RPMI7951 (cell line): ENCODE measurements around the gene SF3B6. TPM values are rescaled to one million over a fixed set of nuclear protein-coding genes. Genes with fewer than 3 reads are reported as not detected.
A peak's percentile ranks its signal among the peaks of the same experiment; 100 is the strongest.
"Not testable (repeated sequence)": the region's sequence is repeated elsewhere in the genome, so short reads cannot be mapped to it uniquely, and the experiment has no call there.

Source experiments
- DNase-seq: peaks from one replicate; pipeline ENCODE4 v3.0.0-alpha.2; 2012; ENCODE audit warnings: low read depth
- total RNA-seq: library from RNA; depleted of rRNA; stranded (reverse); fragments of >200 nt; shearing (Covaris generic); gene quantifications from 2 replicates; pipeline ENCODE4 v1.2.3, GENCODE V29; 2014

Gene SF3B6
- total RNA-seq, 1 experiment from 2014 or later: 501 TPM

DNA sequence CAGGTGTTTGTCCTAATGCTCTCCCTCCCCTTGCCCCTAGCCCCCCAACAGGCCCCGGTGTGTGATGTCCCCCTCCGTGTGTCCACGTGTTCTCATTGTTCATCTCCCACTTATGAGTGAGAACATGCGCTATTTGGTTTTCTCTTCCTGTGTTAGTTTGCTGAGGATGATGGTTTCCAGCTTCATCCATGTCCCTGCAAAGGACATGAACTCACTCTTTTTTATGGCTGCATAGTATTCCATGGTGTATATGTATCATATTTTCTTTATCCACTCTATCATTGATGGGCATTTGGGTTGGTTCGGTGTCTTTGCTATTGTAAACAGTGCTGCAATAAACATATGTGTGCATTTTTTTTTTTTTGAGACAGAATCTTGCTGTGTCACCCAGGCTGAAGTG is 17.1 kb upstream of the SF3B6 start:
- not testable (repeated sequence) for DNase-seq

DNA sequence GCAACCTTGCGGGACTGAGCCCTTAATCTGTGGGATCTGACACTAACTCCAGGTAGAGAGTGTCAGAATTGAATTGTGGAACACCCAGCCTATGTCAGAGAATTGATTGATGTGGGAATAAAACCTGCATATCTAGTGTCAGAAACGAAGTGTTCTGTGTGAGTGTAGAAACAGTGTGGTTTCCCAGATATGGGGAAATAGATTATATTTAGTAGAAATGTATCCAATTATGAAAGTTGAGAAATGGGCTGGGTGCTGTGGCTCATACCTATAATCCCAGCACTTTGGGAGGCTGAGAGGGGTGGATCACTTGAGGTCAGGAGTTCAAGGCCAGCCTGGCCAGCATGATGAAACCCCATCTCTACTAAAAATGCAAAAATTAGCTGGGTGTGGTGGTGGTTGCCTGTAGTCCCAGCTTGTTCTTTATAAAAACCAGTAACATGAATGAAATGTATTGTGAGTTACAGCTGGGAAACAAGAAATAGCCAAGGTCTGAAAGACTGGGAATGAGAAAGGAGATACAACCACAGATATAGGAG is 12.8 kb upstream of the SF3B6 start:
- no peak for DNase-seq

DNA sequence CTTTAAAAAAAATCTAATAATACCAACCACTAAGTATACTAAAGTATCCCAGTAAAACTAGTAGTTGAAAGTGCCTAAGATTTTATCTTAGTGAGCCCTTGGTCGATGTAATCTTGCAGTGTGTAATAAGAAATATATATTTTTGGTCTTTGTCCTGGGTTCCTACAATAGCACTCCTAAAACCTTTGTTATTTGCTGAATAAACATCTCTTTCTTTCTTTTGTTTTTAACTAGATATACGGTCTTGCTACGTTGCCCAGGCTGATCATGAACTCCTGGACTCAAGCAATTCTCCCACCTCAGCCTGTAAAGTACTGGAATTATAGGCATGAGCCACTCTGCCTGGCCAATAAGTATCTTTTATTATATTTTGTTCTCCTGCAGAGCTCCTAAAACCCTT is 10.9 kb upstream of the SF3B6 start:
- DNase-seq: no peak

DNA sequence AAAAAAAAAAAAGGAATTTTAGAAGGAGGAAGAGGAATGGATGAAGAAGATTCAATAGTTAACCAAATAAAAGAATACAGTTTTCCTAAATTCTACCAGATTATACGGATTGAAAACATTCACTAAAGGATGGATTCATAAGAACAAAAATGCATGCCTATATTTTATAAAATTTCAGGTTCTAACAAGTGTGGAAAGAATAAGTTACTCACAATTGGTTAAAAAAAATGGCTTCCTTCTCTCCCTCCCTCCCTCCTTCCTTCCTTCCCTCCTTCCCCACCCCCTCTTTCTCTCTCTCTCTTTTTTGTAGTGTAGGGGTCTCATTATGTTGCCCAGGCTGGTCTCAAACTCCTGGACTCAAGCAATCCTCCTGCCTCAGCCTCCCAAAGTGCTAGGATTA is 10.1 kb upstream of the SF3B6 start:
- no peak for DNase-seq

DNA sequence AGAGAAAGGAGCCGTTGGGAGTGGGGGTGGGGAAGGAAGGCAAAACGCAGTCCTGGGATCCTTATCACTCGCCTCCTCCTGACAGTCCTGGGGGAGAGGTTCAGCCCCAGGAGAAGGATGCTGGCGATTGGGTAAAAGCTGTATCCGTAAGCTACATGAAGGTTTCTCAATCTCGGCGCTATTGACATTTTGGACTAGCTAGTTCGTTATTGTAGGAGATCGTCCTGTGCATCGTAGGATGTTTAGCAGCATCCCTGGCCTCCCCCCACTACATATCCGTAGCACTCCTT is 9.0 kb upstream of the SF3B6 start:
- no peak for DNase-seq

DNA sequence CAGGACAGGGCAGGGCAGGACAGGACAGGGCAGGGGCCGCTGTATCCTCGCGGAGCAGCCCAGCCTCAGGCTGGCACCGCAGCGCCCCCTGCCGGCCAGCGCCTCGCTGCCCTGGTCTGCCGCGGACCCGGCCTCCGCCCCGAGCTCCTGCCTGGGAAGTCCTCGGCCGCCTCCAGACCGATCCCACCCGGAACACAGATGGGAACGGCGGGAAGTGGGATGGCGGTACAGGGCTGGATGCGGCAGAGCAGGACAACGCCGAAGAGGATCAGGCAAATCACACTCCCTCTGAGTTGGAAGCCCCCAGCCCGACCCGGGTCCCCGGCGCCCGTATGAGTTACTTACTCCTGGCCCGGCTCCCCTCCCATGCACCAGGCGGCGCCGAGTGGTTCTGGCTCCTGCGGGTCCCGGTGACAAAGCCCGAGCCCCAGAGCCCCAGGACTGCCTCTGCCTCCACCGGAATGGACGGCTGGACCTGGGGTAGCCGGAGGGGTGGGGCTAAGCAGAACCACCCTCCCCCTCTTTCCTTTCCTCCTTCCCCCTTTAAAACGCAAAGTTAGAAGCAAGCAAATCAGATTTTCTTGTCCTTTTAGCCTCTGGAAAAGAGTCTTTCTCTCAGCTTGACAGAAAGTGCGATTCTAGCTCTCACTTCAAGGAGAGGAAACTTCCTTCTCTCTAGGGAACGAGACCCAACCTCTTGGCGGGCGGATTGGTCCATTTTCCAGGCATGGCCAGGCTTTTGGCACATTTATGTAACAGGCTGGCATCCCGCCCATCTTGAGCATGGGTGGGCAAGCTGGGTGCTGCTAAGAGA is 8.5 kb upstream of the SF3B6 start, which contains the start of gene TP53I3:
Gene TP53I3, minus strand, starts transcription at position 449 of the 814 bp plus-strand sequence. CDS start 508 bp downstream, outside the sequence.
- DNase-seq: peak; percentile 90

DNA sequence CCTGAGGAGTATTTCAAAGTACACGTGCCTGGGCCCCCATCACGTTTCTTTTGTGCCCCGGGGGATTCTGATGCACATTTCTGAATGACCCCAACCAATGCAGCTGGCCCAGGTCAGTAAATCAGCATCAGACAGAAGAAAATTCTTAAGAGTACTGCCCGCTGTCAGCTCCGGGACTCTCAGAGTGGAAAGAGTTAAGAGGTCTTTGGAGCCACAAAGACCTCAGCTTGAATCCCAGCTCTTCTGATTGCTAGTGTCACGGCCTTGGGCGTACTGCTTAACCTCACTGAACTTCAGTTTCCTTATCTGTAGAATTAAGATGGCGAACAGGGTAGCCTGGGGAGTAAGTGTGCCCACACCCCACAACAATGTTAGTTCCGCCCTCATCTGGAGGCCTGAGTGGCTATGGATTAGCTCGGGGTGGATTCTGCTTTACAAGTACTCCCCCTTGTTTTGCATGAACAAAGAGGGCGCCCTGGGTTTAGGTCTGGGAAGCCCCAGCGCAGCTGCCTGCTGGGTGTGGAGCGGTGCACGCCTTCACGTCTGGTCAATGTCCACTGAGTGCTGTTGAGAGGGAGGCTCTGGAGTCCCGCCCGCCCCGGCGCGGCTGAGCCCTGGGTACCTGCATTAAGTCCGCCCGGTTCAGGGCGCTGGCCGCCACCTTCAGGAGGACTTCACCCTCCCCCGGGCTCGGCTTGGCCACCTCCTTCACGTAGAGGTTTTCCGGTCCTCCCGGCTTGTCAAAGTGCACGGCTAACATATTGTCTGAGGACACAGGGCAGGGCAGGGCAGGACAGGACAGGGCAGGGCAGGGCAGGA is 7.7 kb upstream of the SF3B6 start:
- peak; percentile 89 for DNase-seq

DNA sequence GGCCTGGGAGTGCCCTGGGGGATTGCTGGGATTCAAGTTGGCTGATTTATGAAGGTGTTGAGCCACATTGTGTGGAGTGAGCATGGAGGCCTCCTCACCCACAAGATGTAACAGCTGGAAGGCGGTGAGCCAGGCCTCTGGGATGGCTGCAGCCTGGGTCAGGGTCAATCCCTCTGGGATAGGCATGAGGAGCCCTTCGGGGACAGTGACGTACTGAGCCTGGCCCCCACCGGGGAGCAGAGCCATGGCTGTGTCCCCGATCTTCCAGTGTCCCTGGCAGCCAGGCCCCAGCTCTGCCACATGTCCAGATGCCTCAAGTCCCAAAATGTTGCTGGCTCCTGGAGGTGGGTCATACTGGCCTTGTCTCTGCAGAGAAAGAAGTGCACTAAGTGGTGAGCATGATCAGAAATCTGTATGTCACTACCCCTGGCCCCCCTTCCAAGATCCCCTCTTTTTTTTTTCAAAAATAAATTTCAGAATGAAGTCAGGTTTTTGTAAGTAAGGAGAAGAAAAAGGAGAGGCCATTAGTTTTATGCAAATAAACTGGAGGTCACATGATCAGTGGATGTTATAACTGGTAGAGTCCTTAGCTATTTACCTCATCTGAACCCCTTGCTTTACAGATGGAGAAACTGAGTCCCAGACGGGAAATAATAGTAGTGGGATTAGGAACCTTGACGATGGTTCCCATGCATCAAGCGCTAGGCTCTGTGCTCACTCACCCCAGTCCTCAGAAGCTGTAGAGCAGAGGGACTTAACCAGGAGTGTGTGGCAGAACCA is 6.9 kb upstream of the SF3B6 start:
- no peak for DNase-seq

DNA sequence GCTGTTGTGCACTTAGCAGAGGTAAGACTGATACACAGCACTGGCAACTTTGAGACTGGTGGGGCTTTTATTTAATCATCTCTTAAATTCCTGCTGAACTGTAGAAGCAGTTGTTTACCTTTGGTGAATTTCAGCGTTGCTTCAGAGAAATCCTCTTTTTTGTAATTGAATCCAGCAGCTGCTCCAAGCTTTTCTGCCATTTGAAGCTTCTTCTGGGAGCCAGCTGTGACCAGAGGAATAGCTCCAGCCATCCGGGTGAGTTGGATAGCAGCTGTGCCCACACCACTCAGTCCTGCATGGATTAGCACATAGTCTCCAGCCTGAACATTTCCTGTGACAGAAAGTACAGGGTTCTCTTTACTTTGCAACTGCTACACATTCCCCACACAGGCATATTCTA is 4.6 kb upstream of the SF3B6 start:
- no peak for DNase-seq

DNA sequence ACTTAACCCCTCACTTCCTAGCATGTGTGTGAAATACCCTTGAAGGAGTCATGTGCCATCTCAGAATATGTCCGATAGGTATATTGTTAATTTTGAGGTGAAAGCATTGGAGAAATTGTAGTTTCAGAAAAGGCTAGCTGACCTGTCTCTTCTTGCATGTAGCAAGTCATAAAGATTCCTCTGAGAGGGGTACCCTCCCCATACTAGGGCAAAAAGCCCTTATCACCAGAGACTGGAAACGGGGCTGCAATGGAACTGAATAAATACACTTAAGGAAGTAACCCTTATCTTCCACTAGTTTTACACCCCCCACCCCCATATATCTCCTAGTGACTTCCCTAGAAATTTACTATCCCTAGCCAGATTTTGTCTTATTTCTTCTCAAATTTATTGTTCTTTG is 1.8 kb upstream of the SF3B6 start:
- no peak for DNase-seq

DNA sequence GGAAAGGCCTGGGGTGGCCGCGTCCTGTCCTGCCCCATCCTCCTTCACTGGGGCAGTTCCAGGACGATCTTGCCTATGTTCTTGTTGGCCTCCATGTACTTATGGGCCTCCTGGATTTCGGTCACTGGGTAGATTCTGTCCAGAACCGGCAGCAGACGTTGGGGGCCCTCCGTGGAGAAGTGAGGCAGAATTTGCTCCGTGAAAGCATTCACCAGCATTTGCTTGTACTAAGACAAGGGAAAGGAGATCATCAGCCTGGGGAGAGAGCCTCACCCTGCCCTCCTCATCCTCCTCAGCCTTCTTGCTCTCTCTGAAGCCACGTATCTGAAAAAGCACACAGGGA is 1.4 kb upstream of the SF3B6 start:
- no peak for DNase-seq

DNA sequence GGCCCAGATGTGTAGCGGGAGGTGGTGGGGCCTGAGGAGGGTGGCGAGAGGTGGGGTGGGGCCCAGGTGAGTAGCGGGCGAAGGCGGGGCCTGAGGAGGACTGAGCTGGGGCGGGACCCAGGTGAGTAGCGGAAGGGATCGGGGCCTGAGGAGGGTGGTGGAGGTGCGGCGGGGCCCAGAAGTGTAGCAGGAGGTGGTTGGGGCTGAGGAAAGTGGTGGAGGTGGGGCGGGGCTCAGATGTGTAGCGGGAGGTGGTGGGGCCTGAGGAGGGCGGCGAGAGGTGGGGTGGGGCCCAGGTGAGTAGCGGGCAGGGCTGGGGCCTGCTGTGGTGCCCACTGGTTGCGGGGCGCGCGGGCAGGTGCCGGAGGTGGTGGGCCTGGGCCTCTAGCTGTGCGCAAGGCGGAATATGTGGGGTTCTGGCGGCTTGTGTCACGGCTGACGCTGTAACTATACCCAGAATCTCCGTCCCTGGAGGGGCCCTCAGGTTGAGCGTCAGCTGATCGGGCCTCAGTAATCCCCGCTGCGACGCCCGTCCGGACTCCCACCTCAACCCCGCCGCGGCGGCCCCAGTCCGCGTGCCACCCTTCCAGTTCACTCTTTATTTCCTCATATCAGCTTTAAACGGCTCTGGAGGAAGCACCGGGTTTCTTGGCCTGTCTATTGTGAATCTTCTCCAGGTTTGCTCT is 866 bp upstream of the SF3B6 start:
- peak; percentile 15 for DNase-seq

DNA sequence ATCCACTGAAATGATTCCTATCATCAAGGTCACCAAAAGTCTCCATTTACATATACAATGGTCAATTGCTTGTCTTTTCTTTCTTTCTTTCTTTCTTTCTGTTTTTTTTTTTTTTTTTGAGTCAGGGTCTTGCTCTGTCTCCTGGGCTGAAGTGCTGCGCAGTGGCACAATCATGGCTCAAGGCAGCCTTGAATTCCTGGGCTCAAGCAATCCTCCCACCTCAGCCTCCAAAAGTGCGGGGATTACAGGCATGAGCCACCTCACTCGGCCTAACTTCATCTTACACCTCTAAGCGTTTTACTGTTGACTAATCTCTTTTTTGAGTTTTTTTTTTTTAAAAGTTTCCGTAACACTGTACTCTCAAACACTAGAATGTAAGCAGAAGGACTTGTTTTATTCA is 867 bp downstream of the SF3B6 start:
- DNase-seq: no peak

DNA sequence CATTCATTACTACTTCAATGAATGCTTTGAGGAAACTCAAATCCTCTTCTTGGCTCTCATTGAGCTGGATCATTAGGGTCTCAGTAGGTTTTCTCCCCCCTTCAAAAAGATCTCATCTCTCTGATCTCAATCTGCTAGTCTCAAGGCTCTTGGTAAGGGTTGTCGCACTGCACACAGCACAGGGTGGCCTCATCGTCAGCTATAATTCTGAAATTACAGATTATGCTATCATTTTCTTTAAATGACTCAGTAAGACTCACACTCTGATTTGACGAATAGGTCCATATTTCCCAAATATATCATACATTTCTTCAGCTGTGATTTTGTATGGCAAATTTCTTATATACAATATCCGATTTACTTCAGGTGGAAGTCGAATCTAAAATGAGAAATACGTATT is 2.3 kb downstream of the SF3B6 start:
- DNase-seq: no peak

DNA sequence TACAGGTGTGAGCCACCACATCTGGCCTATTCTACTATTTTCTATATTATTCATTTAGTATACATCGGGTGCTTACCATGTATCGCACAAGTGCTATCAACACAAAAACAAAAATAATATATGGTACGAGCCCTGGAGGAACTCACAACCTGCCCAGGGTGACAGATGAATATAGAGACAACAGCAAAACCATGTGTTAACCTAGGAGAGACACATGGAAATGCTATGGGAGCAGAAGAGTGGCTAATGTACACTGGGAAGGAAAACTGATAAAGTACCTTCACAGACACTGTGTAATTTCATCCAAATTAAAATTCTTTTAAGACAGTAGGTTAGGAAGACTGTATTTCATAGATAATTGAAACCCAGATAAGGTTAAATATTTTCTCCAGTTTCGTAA is 3.9 kb downstream of the SF3B6 start:
- DNase-seq: no peak

DNA sequence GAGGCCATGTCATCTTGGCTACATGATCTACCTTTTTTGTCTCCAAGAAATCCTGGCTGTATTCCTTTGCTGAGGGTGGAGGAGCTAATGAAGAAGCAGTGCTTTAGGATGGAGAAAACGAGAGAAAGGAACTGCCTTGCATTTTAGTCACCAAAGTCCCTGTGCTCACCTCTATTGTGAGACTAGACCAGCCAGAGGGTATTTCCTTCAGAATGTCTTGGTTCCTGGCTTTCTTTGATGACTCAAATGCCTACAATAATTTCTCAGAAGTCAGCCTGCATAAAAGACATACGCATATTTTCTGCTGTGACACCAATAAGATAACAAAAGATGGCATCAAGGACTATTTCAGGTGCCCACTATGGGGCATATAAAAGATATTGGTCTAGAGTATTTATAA is 10.8 kb downstream of the SF3B6 start:
- DNase-seq: no peak

DNA sequence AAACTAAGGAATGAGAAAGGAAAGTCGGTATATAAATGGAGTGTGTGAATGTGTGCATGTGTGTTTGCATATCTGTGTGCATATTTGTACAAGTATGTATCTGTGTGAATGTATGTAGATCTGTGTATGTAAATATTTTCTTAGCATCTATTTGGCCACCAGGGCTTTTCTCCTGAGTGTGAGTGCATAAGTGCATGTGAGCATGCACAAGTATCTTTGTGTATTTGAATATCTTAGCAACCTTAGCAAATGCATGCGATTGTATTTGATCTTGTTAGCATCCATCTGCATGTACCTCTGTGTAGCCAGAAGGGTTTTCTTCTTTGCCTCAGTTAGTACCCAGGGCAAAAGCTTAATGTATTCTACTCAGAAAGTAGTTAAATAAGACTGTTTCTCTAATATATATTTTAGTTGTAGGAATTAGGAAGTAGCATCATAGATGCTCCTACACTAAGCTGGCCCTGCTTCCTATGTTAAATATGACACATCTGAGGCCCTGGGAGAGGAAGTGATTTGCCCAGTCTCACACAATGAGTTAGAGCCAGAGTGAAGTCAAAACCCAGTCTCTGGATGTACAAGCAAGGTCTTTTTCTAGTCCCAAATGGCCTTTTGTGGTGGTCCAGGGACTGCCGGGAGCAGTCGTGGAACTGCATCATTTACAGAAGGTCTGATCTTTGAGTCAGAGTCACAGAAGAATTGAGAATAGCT is 17.4 kb downstream of the SF3B6 start:
- DNase-seq: no peak

DNA sequence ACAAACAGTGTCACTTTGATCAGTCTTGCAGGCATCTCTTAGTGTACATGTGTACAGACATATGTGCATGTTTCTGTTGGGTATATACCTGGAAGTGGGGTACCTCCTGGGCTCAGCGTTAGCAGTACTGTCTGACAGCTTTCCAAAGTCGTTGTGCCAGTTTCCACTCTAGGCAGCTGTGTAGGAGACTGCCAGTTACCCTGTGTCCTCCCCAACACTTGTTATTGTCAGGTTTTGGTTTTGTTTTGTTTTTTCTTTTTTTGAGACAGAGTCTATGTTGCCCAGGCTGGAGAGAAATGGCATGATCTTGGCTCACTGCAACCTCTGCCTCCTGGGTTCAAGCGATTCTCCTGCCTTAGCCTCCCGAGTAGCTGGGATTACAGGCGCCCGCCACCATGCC is 20.4 kb downstream of the SF3B6 start:
- no peak for DNase-seq

DNA sequence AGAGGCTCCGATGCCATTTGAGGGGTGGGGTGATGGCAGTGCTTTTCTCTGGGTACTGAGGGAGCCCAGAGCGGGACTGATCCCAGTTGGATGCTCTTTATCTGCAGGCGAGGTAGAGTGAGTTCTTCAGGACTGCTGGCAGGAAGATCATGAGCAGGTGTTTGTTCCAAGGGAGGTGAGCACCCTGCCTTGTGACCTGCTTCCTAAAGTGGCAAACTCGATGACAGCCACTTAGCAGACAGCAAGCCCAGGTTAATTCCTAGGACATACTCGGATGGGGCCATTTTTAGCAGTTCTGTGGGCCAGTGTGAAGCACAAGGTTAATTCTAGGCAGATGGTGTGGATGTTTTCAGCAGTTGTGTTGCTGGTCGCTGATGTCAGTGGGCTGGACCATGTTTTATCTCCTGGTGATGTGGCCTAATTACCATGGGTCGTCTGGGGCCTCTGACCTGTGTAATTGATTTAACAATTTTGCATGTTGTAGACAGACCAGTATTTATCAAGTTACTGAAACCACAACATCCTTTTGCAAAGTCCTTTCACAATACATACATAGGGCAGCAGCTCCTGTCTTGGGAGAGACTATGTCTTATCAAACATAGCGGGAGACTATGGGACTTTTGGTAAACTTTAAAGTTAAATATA is 21.6 kb downstream of the SF3B6 start:
- no peak for DNase-seq

DNA sequence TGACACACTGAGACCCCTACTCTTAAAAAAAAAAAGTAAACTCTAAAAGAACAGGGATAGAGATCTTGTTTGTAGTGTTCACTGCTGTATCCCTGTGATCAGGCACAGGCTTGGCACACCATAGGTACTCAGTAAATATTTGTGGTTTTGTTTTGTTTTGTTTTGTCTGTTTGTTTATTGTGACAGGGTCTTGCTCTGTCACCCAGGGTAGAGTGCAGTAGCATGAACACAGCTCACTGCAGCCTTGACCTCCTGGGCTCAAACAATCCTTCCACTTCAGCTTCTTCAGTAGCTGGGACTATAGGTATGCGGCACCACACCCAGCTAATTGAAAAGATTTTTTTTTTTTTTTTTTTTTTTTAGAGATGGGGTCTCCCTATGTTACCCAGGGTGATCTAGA is 23.2 kb downstream of the SF3B6 start:
- DNase-seq: no peak

DNA sequence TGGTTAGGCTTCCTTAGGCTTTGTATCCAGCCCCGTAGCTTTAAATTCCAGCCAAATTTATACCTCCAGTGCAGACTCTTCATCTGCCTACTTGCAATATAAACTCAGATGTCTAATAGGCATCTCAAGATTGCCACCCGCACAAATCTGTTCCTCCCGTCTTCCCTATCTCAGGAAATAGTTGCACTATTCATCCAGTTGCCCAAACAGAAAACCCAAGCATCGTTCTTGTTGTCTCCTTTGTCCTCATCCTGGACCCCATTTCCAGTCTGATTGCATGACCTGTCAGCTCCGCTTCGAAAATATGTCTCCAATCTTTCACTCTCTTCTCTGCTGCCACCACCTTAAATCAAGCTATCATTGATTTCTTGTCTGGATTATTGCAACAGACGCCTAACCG is 24.3 kb downstream of the SF3B6 start:
- no peak for DNase-seq
